ENCODE data around the gene TMEM238L. TPM values are rescaled to one million over a fixed set of nuclear protein-coding genes. Genes with fewer than 3 reads are reported as not detected.

The TMEM238L gene
- total RNA-seq, 1 donor from 2014 or later = 1.2 TPM

GRCh38 chr17:10815319-10815718 lies 11.4 kb upstream of the TMEM238L start:
- Histone ChIP-seq H3K4me1 (no peaks in the 10 kb centered on the region), H3K9me3 (no peaks in the 10 kb centered on the region), H3K4me3 (no peak overlapping the region), H3K27ac (no peak overlapping the region), H3K27me3 (no peaks in the 10 kb centered on the region), H3K36me3 (no peaks in the 10 kb centered on the region)
- no peak for TF ChIP-seq CTCF (IDR thresholded peaks at IDR 0.05)
- no peak for DNase-seq (ENCODE audit: extremely low spot score in 2 of 2)
- intact Hi-C loops (cut with DNase I) = no loop called here

DNA sequence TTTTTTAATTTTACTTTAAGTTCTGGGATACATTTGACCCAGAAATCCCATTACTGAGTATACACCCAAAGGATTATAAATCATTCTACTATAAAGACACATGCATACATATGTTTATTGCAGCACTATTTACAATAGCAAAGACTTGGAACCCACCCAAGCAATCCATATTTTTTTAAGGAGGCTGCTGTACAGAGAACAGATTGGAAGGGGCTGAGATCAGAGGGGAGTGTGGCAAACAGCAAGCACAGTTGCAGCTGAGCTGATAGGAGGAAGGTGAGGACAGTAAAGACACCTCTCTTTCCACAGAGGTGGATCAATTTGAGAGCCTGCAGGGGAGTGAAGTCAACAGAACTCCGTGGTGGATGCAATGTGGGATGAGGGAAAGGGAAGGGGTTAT lies 10.2 kb upstream of the TMEM238L start:
- no peak overlapping the region for H3K4me3 ChIP-seq
- H3K36me3 ChIP-seq = no peaks in the 10 kb centered on the region
- H3K9me3 ChIP-seq = no peaks in the 10 kb centered on the region
- intact Hi-C loops (cut with DNase I) = no loop called here
- H3K27me3 ChIP-seq = no peaks in the 10 kb centered on the region
- H3K27ac ChIP-seq = no peak overlapping the region
- TF ChIP-seq CTCF (IDR thresholded peaks at IDR 0.05) = no peak
- TF ChIP-seq POLR2AphosphoS5 (IDR thresholded peaks at IDR 0.05; ENCODE audit: insufficient read depth in 1 of 2, low read depth in 1 of 2) = no peak
- no peak for TF ChIP-seq POLR2A (IDR thresholded peaks at IDR 0.05)
- no peak for DNase-seq (ENCODE audit: extremely low spot score in 2 of 2)
- H3K4me1 ChIP-seq = no peaks in the 10 kb centered on the region

DNA sequence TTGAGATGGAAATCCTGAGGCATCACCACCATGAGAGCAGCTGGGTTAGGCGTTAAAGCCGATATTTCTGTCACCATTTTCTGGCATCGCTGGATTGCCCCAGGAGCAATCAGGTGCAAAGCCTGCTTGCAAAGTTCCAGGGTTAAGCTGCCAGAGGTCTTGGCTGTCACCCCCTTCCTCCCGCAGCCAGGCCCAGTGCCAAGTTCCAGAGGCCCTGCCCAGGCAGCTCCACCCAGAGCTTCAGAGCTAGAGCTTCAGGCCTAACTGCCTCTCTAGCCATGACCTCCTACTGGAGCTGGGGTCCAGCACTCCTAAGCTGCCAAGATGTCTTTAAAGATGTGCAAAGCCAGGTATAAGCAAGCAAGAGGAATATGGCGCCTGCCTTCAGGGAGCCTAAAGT lies 8.8 kb upstream of the TMEM238L start:
- intact Hi-C loops (cut with DNase I) = no loop called here
- H3K27me3 ChIP-seq = no peaks in the 10 kb centered on the region
- no peaks in the 10 kb centered on the region for H3K36me3 ChIP-seq
- H3K4me1 ChIP-seq = no peaks in the 10 kb centered on the region
- H3K4me3 ChIP-seq = no peak overlapping the region
- DNase-seq (ENCODE audit: extremely low spot score in 2 of 2) = no peak
- no peak overlapping the region for H3K27ac ChIP-seq
- H3K9me3 ChIP-seq = no peaks in the 10 kb centered on the region
- no peak for TF ChIP-seq POLR2A (IDR thresholded peaks at IDR 0.05)
- TF ChIP-seq CTCF (IDR thresholded peaks at IDR 0.05) = no peak
- no peak for TF ChIP-seq POLR2AphosphoS5 (IDR thresholded peaks at IDR 0.05; ENCODE audit: insufficient read depth in 1 of 2, low read depth in 1 of 2)

- H3K36me3 ChIP-seq = no peaks in the 10 kb centered on the region
- intact Hi-C loops (cut with DNase I) = no loop called here
- no peaks in the 10 kb centered on the region for H3K4me1 ChIP-seq
- no peak for DNase-seq (ENCODE audit: extremely low spot score in 2 of 2)
- no peaks in the 10 kb centered on the region for H3K9me3 ChIP-seq
- H3K27ac ChIP-seq = no peak overlapping the region
- no peak for TF ChIP-seq POLR2A (IDR thresholded peaks at IDR 0.05)
- no peak for TF ChIP-seq CTCF (IDR thresholded peaks at IDR 0.05)
- TF ChIP-seq POLR2AphosphoS5 (IDR thresholded peaks at IDR 0.05; ENCODE audit: insufficient read depth in 1 of 2, low read depth in 1 of 2) = no peak
- H3K27me3 ChIP-seq = no peaks in the 10 kb centered on the region
- H3K4me3 ChIP-seq = no peak overlapping the region
These were observed 5.7 kb upstream of the TMEM238L start for GRCh38 chr17:10809605-10810004.

GRCh38 chr17:10807704-10808128 lies 3.8 kb upstream of the TMEM238L start:
- Histone ChIP-seq H3K27me3 (no peaks in the 10 kb centered on the region), H3K4me1 (no peaks in the 10 kb centered on the region), H3K4me3 (no peak overlapping the region), H3K27ac (no peak overlapping the region), H3K9me3 (no peaks in the 10 kb centered on the region), H3K36me3 (no peaks in the 10 kb centered on the region)
- intact Hi-C loops (cut with DNase I) = no loop called here
- TF ChIP-seq POLR2AphosphoS5 (IDR thresholded peaks at IDR 0.05; ENCODE audit: insufficient read depth in 1 of 2, low read depth in 1 of 2) = no peak
- TF ChIP-seq POLR2A (IDR thresholded peaks at IDR 0.05) = no peak
- no peak for TF ChIP-seq CTCF (IDR thresholded peaks at IDR 0.05)
- DNase-seq (ENCODE audit: extremely low spot score in 2 of 2) = no peak

Measured in vagina (tissue), 2 donors.